Measurements from ENCODE around the gene ITGA11.
A peak's percentile ranks its signal among the peaks of the same experiment; 100 is the strongest.

ITGA11 gene

GRCh38 chr15:68343579-68344225, 88.3 kb downstream of the ITGA11 start (continued):
- TF ChIP-seq, protein P1, sequence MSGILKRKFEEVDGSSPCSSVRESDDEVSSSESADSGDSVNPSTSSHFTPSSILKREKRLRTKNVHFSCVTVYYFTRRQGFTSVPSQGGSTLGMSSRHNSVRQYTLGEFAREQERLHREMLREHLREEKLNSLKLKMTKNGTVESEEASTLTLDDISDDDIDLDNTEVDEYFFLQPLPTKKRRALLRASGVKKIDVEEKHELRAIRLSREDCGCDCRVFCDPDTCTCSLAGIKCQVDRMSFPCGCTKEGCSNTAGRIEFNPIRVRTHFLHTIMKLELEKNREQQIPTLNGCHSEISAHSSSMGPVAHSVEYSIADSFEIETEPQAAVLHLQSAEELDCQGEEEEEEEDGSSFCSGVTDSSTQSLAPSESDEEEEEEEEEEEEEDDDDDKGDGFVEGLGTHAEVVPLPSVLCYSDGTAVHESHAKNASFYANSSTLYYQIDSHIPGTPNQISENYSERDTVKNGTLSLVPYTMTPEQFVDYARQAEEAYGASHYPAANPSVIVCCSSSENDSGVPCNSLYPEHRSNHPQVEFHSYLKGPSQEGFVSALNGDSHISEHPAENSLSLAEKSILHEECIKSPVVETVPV (CRISPR knock-in tag; IDR thresholded peaks at IDR 0.05): no peak
- TF ChIP-seq SNAI2 (CRISPR knock-in tag; IDR thresholded peaks at IDR 0.05): no peak
- no peak for TF ChIP-seq GLIS3 (CRISPR knock-in tag; IDR thresholded peaks at IDR 0.05)
- no peak for TF ChIP-seq ZNF70 (CRISPR knock-in tag; IDR thresholded peaks at IDR 0.05)

DNA sequence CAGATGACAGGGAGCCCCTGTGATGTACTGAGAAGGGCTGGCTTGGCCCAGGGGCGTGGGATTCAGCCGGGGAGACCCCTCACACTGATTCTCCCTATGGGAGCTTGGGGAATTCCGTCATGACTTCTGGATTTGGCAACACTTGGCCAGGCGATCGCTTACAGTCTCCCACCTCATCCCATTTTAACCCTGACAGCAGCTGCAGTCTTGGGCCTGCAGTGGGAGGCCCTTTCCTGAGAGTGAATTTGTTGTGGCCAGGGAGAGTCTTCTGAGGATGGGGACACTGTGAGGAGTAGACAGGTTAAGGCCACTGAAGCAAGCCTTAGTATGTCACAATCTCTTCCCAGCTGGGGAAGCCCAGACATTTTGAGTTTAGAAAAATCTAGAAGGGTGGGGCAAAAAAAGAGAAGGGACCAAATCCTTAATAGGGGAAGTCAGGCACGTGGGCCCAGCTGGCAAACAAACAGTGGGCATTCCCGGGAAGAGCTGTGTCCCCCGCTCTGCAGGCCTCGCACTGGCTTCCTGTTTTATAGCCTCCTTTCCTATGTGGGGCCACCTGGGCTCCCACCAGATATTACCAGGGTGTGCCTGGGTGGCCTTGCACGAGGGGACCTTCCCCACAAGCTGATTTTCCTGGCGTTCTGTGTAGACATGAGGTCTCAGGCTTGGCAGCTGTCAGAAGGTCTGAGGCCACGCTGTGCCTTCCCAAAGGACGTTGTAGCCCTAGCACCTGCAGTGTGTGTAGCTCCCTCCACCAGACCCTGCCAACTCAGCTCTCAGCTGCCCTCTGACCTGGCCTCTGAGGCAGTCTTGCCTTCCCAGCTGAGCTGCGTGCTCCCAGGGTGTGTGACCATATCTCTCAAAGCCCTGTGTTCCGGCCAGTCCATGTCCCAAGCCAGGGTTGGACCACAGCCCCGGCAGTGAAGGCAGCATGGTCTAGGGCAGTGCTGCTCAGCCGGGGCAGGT, 89.9 kb downstream of the ITGA11 start:
- ATAC-seq: no peak
- TF ChIP-seq PATZ1 (CRISPR knock-in tag; IDR thresholded peaks at IDR 0.05; ENCODE audit: borderline replicate concordance): no peak
- no peak for TF ChIP-seq ZFP3 (CRISPR knock-in tag; IDR thresholded peaks at IDR 0.05)
- no peak for TF ChIP-seq ARNTL (CRISPR knock-in tag; IDR thresholded peaks at IDR 0.05; ENCODE audit: borderline replicate concordance, low read depth)
- TF ChIP-seq ZNF565 (CRISPR knock-in tag; conservative IDR thresholded peaks at IDR 0.05; ENCODE audit: low read depth): no peak
- TF ChIP-seq CREB5 (CRISPR knock-in tag; IDR thresholded peaks at IDR 0.05; ENCODE audit: low read depth): no peak
- TF ChIP-seq PPARA (CRISPR knock-in tag; IDR thresholded peaks at IDR 0.05; ENCODE audit: borderline replicate concordance): no peak
- no peak for TF ChIP-seq TCF4 (CRISPR knock-in tag; IDR thresholded peaks at IDR 0.05; ENCODE audit: borderline replicate concordance)

GRCh38 chr15:68340726-68341671, 91.0 kb downstream of the ITGA11 start:
- ATAC-seq: peak; percentile 37

More at GRCh38 chr15:68340726-68341671, 91.0 kb downstream of the ITGA11 start:
- TF ChIP-seq ZNF565 (CRISPR knock-in tag; conservative IDR thresholded peaks at IDR 0.05; ENCODE audit: low read depth): no peak
- no peak for TF ChIP-seq ESRRG (CRISPR knock-in tag; IDR thresholded peaks at IDR 0.05)
- TF ChIP-seq ISL1 (CRISPR knock-in tag; IDR thresholded peaks at IDR 0.05): no peak
- no peak for TF ChIP-seq CSDC2 (CRISPR knock-in tag; IDR thresholded peaks at IDR 0.05)
- TF ChIP-seq BACH2 (CRISPR knock-in tag; IDR thresholded peaks at IDR 0.05; ENCODE audit: borderline replicate concordance): no peak
- no peak for TF ChIP-seq CREB5 (CRISPR knock-in tag; IDR thresholded peaks at IDR 0.05; ENCODE audit: low read depth)
- TF ChIP-seq, protein P2, sequence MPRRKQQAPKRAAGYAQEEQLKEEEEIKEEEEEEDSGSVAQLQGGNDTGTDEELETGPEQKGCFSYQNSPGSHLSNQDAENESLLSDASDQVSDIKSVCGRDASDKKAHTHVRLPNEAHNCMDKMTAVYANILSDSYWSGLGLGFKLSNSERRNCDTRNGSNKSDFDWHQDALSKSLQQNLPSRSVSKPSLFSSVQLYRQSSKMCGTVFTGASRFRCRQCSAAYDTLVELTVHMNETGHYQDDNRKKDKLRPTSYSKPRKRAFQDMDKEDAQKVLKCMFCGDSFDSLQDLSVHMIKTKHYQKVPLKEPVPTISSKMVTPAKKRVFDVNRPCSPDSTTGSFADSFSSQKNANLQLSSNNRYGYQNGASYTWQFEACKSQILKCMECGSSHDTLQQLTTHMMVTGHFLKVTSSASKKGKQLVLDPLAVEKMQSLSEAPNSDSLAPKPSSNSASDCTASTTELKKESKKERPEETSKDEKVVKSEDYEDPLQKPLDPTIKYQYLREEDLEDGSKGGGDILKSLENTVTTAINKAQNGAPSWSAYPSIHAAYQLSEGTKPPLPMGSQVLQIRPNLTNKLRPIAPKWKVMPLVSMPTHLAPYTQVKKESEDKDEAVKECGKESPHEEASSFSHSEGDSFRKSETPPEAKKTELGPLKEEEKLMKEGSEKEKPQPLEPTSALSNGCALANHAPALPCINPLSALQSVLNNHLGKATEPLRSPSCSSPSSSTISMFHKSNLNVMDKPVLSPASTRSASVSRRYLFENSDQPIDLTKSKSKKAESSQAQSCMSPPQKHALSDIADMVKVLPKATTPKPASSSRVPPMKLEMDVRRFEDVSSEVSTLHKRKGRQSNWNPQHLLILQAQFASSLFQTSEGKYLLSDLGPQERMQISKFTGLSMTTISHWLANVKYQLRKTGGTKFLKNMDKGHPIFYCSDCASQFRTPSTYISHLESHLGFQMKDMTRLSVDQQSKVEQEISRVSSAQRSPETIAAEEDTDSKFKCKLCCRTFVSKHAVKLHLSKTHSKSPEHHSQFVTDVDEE (CRISPR knock-in tag; IDR thresholded peaks at IDR 0.05): no peak
- TF ChIP-seq TOX (CRISPR knock-in tag; IDR thresholded peaks at IDR 0.05; ENCODE audit: borderline replicate concordance): no peak
- TF ChIP-seq, protein P1 (CRISPR knock-in tag; IDR thresholded peaks at IDR 0.05): no peak

All from SK-N-SH treated with all-trans-retinoic acid at 6 μM for 48 hours (cell line).